ENCODE data around the gene CHMP2A.

Gene CHMP2A

GRCh38 chr19:58547323-58548312, 7.3 kb downstream of the CHMP2A start:
- TF ChIP-seq, protein P1, sequence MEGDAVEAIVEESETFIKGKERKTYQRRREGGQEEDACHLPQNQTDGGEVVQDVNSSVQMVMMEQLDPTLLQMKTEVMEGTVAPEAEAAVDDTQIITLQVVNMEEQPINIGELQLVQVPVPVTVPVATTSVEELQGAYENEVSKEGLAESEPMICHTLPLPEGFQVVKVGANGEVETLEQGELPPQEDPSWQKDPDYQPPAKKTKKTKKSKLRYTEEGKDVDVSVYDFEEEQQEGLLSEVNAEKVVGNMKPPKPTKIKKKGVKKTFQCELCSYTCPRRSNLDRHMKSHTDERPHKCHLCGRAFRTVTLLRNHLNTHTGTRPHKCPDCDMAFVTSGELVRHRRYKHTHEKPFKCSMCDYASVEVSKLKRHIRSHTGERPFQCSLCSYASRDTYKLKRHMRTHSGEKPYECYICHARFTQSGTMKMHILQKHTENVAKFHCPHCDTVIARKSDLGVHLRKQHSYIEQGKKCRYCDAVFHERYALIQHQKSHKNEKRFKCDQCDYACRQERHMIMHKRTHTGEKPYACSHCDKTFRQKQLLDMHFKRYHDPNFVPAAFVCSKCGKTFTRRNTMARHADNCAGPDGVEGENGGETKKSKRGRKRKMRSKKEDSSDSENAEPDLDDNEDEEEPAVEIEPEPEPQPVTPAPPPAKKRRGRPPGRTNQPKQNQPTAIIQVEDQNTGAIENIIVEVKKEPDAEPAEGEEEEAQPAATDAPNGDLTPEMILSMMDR (IDR thresholded peaks at IDR 0.05; ENCODE audit: low read depth, low read length, poor library complexity, severe bottlenecking), result no peak
- TF ChIP-seq EZH2phosphoT487 (IDR thresholded peaks at IDR 0.05; ENCODE audit: borderline replicate concordance, low read length), result no peak
- H3K4me1 ChIP-seq (ENCODE audit: control insufficient read depth, low read length), result peaks cover 32% of the 10 kb centered on the region
- H3K9me3 ChIP-seq (ENCODE audit: control insufficient read depth, insufficient read depth, low read length), result no peaks in the 10 kb centered on the region
- H3K27me3 ChIP-seq (ENCODE audit: control insufficient read depth, low read length), result no peaks in the 10 kb centered on the region
- H3K9me2 ChIP-seq (replicated peaks; ENCODE audit: control insufficient read depth, low read length), result no peaks in the 10 kb centered on the region
- H3K36me3 ChIP-seq (ENCODE audit: control insufficient read depth, low read length), result peaks cover 79% of the 10 kb centered on the region
- peak overlapping the region; percentile 91; the same call in 1 of the 2 replicates for H3K4me2 ChIP-seq (ENCODE audit: low read length)
- peaks cover 48% of the 10 kb centered on the region for H3F3A ChIP-seq (ENCODE audit: control insufficient read depth, insufficient read depth)
- H4K20me1 ChIP-seq (ENCODE audit: control insufficient read depth, insufficient read depth, low read depth, low read length), result peaks cover 26% of the 10 kb centered on the region
- peaks cover 57% of the 10 kb centered on the region for H3K79me2 ChIP-seq (ENCODE audit: control insufficient read depth, low read length)
- no peak overlapping the region for H3K27ac ChIP-seq (ENCODE audit: low read depth, low read length)
- H3K4me3 ChIP-seq (ENCODE audit: low read length), result no peak overlapping the region

GRCh38 chr19:58546019-58546530, 8.8 kb downstream of the CHMP2A start:
- Histone ChIP-seq H3K27ac (ENCODE audit: low read depth, low read length) (peak overlapping the region; percentile 53; the same call in 1 of the 2 replicates), H3F3A (ENCODE audit: control insufficient read depth, insufficient read depth) (peaks cover 33% of the 10 kb centered on the region), H3K4me1 (ENCODE audit: control insufficient read depth, low read length) (peaks cover 27% of the 10 kb centered on the region), H3K9me2 (replicated peaks; ENCODE audit: control insufficient read depth, low read length) (no peaks in the 10 kb centered on the region), H3K4me2 (ENCODE audit: low read length) (peak overlapping the region; percentile 91), H3K79me2 (ENCODE audit: control insufficient read depth, low read length) (peaks cover 54% of the 10 kb centered on the region), H3K9me3 (ENCODE audit: control insufficient read depth, insufficient read depth, low read length) (no peaks in the 10 kb centered on the region), H4K20me1 (ENCODE audit: control insufficient read depth, insufficient read depth, low read depth, low read length) (peaks cover 26% of the 10 kb centered on the region), H3K4me3 (ENCODE audit: low read length) (peak overlapping the region; percentile 94), H3K27me3 (ENCODE audit: control insufficient read depth, low read length) (no peaks in the 10 kb centered on the region), H3K36me3 (ENCODE audit: control insufficient read depth, low read length) (peaks cover 64% of the 10 kb centered on the region)
- no peak for TF ChIP-seq EZH2phosphoT487 (IDR thresholded peaks at IDR 0.05; ENCODE audit: borderline replicate concordance, low read length)
- TF ChIP-seq, protein P1 (IDR thresholded peaks at IDR 0.05; ENCODE audit: low read depth, low read length, poor library complexity, severe bottlenecking), result no peak

GRCh38 chr19:58545286-58546018, 9.5 kb downstream of the CHMP2A start:
- no peaks in the 10 kb centered on the region for H3K27me3 ChIP-seq (ENCODE audit: control insufficient read depth, low read length)
- H3K79me2 ChIP-seq (ENCODE audit: control insufficient read depth, low read length), result peaks cover 49% of the 10 kb centered on the region
- no peaks in the 10 kb centered on the region for H3K9me2 ChIP-seq (replicated peaks; ENCODE audit: control insufficient read depth, low read length)
- peaks cover 26% of the 10 kb centered on the region for H4K20me1 ChIP-seq (ENCODE audit: control insufficient read depth, insufficient read depth, low read depth, low read length)
- peak overlapping the region; percentile 91 for H3K4me2 ChIP-seq (ENCODE audit: low read length)
- H3K27ac ChIP-seq (ENCODE audit: low read depth, low read length), result peak overlapping the region; percentile 53
- H3K36me3 ChIP-seq (ENCODE audit: control insufficient read depth, low read length), result peaks cover 58% of the 10 kb centered on the region
- no peaks in the 10 kb centered on the region for H3K9me3 ChIP-seq (ENCODE audit: control insufficient read depth, insufficient read depth, low read length)
- peaks cover 27% of the 10 kb centered on the region for H3K4me1 ChIP-seq (ENCODE audit: control insufficient read depth, low read length)
- H3F3A ChIP-seq (ENCODE audit: control insufficient read depth, insufficient read depth), result peaks cover 27% of the 10 kb centered on the region
- H3K4me3 ChIP-seq (ENCODE audit: low read length), result peak overlapping the region; percentile 94
- TF ChIP-seq EZH2phosphoT487 (IDR thresholded peaks at IDR 0.05; ENCODE audit: borderline replicate concordance, low read length), result no peak
- TF ChIP-seq, protein P1 (IDR thresholded peaks at IDR 0.05; ENCODE audit: low read depth, low read length, poor library complexity, severe bottlenecking), result no peak

All from DOHH2 (cell line).